CD4-positive, alpha-beta T cell treated with Interferon alpha-2 for 1 hour (primary cell): Measurements from ENCODE around the gene FAM217B.
"Not testable (repeated sequence)": the region's sequence is repeated elsewhere in the genome, so short reads cannot be mapped to it uniquely, and the experiment has no call there.

Experiments
- DNase-seq, 2 donors: peaks; one replicate each; pipeline ENCODE4 v3.0.0-alpha.2; 2020 to 2022

The FAM217B gene

GRCh38 chr20:59939052-59939878 is 924 bp upstream of the FAM217B start:
- DNase-seq = peak in 1 of 2 donors; percentile 5

DNA sequence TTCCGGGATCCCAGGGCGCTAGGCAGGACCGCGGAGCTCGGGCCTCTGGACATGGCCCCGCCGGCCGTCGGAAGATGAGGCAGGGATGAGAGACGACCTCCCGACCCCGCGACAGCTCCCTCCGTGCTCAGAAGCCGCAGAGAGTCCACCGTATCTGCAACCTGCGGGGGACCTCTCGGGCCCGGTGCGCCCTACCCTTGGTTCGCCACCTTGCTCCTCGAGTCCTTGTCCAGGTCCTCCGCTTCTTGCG is 385 bp upstream of the FAM217B start:
- DNase-seq = no peak

DNA sequence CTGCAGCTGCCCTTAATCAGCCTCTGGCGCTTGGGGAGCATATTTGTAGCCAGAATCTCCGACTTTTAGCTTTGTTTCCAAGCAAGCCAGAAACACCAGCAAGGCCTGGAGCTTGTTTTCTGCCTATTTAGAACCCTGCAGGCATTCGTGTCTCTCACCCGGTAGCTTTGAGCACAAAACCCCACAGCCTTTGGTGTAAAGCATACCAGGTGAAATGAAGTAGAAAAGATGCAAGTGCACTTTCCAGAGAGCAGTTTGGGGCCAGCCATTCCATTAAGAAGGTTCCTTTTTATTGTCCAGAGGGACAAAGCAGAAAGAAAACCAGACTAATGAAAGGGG is 736 bp downstream of the FAM217B start:
- DNase-seq = no peak

DNA sequence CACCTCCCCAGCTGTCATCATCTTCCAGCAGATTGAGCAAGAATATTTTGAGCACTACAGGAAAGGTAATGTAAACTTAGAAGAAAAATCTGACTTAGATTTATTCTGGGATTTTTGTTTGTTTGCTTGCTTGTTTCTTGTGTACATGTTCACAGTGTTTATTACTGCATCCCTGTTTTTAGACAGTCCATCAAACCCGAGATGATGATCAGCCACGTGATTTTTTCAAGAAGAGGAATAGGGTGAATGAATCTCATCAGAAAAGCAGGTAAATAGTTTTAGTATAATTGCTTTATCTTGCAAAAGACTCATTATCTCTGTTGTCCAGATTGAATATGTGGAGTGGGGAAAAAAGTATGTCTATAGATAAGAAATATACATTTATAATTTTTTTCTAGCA is 2.1 kb downstream of the FAM217B start:
- no peak for DNase-seq

DNA sequence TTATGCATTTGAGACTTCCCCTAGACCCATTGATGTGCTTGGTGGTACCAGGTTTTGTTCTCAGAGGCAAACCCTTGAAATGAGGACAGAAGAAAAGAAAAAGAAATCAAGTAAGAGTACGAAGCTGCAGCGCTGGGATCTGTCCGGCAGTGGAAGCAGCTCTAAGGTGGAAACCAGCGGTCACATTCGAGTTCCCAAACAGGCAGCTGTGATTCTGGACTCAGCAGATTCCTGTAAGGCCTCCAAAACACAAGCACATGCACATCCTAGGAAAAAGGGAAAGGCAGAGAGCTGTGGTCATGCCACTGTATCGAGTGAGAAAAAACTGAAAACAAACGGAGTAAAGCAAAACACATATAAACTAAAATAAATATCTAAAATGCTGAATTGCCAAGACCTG is 4.5 kb downstream of the FAM217B start:
- no peak for DNase-seq

GRCh38 chr20:59945175-59945574 is 5.0 kb downstream of the FAM217B start:
- DNase-seq = no peak

GRCh38 chr20:59945731-59946130 is 5.5 kb downstream of the FAM217B start:
- no peak for DNase-seq

DNA sequence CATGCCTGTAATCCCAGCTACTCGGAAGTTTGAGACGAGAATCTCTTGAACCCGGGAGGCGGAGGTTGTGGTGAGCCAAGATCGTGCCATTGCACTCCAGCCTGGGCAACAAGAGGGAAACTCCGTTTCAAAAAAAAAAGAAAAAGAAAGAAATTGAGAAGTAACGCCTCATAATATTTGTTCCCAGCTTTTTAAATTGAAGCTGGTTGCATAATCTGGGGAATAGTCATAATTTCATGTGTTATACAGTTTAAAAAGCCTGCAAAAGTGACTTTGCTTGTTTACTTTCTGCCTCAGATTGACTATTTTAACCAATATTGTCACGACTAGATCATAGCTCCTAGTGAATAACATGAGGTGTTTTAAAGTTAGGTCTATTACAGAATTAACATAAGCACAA is 7.2 kb downstream of the FAM217B start:
- DNase-seq = no peak

GRCh38 chr20:59948212-59948611 is 8.0 kb downstream of the FAM217B start:
- no peak for DNase-seq

DNA sequence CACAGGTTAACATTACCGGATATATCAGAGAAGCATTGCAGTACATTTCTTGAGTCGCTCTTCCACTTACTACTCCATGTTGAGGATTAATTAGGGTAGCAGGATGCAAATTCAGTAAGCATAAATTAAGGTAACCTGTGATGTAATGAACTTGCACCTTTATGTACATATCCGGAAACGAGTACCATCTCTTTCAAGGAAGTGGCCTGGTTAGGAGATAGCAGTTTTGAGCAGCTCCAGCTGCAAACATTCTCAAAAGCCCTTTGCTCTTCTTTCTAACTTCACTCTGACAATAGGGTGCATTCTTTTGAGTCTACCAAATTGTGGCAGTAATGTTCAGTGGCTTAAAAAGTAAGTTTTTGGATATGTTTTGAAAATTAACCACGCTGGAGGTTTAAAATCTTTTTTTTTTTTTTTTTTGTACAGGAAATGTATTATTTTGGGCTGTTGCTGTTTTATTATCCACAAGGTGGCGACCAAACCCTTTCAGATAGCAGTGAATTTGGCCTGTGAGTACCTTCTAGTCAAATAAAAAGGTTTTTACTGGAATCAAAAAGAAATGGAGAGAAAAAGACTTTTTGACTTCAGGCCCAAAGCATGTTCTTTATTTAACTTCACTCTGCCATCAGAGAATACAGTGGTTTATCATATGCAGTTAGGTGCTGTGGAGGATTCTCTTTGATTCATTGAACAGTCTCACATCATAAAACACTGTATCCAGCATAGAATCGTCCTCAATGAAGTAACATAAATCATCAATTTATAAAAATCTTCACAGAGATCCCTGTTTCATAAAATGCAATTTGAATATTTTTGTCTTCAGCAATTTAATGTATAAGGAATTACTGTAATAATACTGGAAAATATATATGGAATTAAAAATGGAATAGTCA is 8.9 kb downstream of the FAM217B start:
- peak; percentile 54 to 77 for DNase-seq

GRCh38 chr20:59949911-59950310 is 9.7 kb downstream of the FAM217B start:
- DNase-seq = no peak

GRCh38 chr20:59954718-59955117 is 14.5 kb downstream of the FAM217B start:
- no peak for DNase-seq

DNA sequence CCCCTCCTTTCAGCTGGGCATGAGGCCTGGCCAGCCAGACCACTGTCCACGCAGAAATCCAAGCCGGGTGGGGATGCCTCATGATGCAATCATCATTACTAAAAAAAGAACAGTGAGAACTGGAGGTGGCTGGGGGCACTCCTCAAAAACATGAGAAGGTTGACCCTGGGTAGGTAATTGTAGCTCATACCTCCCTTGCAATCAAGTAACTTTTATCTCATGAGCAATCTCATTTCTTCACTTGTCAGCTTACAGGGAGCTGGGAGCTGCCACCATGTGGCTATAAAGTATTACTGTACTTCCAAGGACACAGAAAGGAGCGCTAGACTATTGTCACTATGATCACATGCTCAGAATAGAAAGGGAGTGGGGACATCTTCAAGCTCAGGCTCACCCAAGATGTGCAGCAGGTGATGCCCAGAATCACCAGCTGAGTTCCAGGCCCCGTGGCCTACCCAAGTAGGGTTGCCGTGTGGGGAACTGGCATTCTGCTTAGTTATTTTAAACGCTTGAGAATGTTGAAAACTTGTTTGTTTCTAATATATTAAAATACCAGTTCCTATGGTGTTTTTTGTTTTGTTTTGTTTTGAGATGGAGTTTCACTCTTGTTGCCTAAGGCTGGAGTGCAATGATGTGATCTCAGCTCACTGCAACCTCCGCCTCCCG is 15.1 kb downstream of the FAM217B start:
- DNase-seq = peak in 1 of 2 donors; percentile 13

- not testable (repeated sequence) for DNase-seq
Observed at GRCh38 chr20:59957568-59957967, 17.4 kb downstream of the FAM217B start.

DNA sequence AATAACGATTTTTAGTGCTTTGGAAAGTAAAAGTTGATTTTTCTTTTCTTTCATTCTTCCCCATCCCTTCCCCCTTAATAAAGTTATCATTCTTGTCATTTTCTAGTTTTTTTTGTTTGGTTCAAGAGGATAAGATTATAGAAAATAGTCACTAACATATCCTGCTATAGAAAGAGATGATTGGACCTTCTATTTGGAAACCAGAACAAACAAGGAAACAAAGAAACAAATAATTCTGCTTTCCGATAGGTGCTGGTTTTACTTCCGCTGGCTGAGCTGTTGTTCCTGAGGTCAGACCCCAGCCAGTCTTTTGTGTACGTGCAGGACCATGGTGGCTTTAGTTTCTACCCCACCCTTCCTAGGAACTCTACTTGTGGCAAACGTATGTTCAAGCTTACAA is 17.9 kb downstream of the FAM217B start, which contains the start of gene CDH26:
Gene CDH26 (plus strand): TSS at position 301 of the 400 bp plus-strand sequence. CDS start 304 bp downstream, outside the sequence.
- DNase-seq = no peak

- DNase-seq = no peak
Observed at GRCh38 chr20:59958626-59959025, 18.4 kb downstream of the FAM217B start.

DNA sequence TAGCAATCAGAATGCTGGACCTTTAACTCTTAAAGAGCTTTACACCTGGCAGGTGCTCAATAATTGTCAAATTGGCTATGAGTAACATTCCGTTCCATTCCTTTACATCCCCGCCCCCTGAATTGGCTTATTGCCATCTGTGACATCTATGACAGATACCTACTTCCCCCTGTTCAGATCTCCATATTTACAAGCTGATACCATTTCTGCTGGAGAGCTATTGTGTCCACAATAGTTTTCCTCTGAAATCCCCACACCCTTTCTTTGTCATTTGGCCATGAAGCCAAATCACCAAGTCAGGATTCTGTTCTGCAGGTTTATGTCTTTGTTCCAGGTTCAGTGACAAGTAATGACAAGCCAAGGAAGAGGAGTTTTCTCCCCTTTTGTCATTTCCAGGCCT is 21.2 kb downstream of the FAM217B start:
- no peak for DNase-seq

DNA sequence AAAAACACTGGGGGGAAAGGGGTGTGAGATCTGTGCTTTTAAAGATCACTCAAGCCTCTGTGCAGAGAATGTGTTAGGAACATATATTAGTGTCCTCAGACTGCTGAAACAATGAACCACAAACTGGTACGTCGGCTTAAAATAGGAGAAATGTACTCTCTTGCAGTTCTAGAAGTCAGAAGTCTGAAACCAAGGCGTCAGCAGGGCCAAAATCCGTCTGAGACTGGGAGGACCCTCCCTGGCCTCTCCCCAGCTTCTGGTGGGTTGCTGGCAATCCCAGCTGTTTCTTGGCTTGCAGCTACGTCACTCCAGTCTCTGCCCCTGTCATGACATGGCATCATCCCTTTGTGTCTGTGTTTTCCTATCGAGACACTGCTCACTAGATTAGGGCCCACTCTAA is 22.0 kb downstream of the FAM217B start:
- no peak for DNase-seq

DNA sequence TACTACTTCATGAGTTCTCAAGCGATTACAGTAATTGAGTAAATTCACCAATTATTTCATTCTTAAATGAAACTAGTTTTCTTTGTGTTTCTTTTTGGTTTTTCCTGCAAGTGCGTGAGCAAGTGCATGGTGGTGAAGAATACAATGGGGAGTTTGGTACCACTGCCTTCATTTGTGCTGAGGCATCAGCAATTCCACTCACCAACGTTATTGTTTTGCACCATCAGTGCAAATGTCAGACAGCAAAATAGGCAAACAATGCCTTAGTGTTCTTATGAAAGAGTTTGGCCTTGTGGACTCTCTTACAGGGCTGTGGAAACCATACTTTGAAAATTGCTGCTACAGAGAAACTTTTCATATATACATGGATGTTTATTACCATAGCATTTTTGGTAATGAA is 26.2 kb downstream of the FAM217B start:
- DNase-seq = no peak

GRCh38 chr20:59971428-59971827 is 31.2 kb downstream of the FAM217B start:
- no peak for DNase-seq

- no peak for DNase-seq
Observed at GRCh38 chr20:59972037-59972801, 32.0 kb downstream of the FAM217B start.

DNA sequence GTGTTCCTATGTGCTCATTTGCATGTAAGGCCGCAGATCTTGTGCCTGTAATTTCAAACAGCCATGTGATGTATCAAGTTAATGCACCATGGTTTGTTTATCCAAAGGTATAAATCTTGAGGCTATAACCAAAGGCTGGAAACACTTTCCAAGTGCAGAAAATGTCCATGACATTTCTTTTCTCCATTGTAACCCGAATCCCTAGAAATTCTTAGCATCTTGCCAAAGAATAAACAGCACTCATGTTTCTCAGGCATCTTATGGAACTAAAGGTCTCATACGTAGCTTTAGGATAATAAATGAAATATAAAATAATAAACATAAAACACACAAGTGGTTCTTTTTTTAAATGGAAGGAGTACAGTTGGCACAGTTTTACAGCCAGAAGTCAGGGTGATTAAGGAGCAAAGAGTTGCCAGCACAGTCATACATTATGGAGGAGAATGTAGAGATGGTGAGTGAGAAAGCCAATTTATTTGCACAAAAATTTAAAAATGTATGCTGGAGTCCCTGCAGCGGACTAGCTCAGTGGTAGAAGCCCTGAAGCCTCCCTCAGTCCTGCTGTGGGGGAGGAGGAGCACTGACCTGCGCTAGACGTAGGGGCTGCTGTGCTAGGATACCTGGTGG is 36.1 kb downstream of the FAM217B start:
- no peak for DNase-seq
